H9 (cell line): ENCODE data around the gene TBX3. TPM values are rescaled to one million over a fixed set of nuclear protein-coding genes. Genes with fewer than 3 reads are reported as not detected.

Experiments used
- DNase-seq: peaks from one replicate; pipeline ENCODE4 v3.0.0-alpha.2; 2017
- H2AFZ ChIP-seq: one replicate; pipeline ENCODE4 v1.6.1; 2013; ENCODE audit warnings: mild to moderate bottlenecking, low read length, control low read depth, moderate library complexity
- H2AK5ac ChIP-seq: 2 replicates; pipeline ENCODE4 v1.6.1; 2013; ENCODE audit warnings: low read length, control low read depth, mixed read lengths; ENCODE audit not compliant: insufficient read length
- H2BK120ac ChIP-seq: one replicate; pipeline ENCODE4 v1.6.1; 2013; ENCODE audit warnings: low read depth, mild to moderate bottlenecking, low read length, control low read depth, inconsistent platforms; ENCODE audit not compliant: poor library complexity, severe bottlenecking
- H2BK12ac ChIP-seq: 2 replicates; pipeline ENCODE4 v1.6.1; 2013; ENCODE audit warnings: low read length, control low read depth, mixed read lengths, low read depth; ENCODE audit not compliant: insufficient read length
- H2BK15ac ChIP-seq: 2 replicates; pipeline ENCODE4 v1.6.1; 2013; ENCODE audit warnings: low read depth, low read length, control low read depth
- H2BK20ac ChIP-seq: one replicate; pipeline ENCODE4 v1.6.1; 2013; ENCODE audit warnings: low read depth, mild to moderate bottlenecking, low read length, control low read depth, inconsistent platforms; ENCODE audit not compliant: poor library complexity, severe bottlenecking
- H2BK5ac ChIP-seq: 2 replicates; pipeline ENCODE4 v1.6.1; 2013; ENCODE audit warnings: low read length, control low read depth, mixed read lengths; ENCODE audit not compliant: insufficient read length
- H3K14ac ChIP-seq: 2 replicates; pipeline ENCODE4 v1.6.1; 2013; ENCODE audit warnings: low read length, control low read depth; ENCODE audit not compliant: insufficient read depth
- H3K18ac ChIP-seq: 2 replicates; pipeline ENCODE4 v1.6.1; 2013; ENCODE audit warnings: low read depth, mild to moderate bottlenecking, mixed read lengths, low read length, control low read depth; ENCODE audit not compliant: insufficient read length
- H3K23ac ChIP-seq: 2 replicates; pipeline ENCODE4 v1.6.1; 2013; ENCODE audit warnings: low read length, control low read depth, mixed read lengths, low read depth; ENCODE audit not compliant: insufficient read length
- H3K23me2 ChIP-seq: 2 replicates; pipeline ENCODE4 v1.6.1; 2013; ENCODE audit warnings: low read depth, mild to moderate bottlenecking, mixed read lengths, low read length, control low read depth; ENCODE audit not compliant: insufficient read length, poor library complexity, severe bottlenecking
- H3K27ac ChIP-seq: 2 replicates; pipeline ENCODE4 v1.5.1; 2013; ENCODE audit warnings: low read length, control low read depth, mixed read lengths, low read depth; ENCODE audit not compliant: insufficient read length
- H3K27me3 ChIP-seq: 2 replicates; pipeline ENCODE4 v1.6.1; 2013; ENCODE audit warnings: low read length, control low read depth, inconsistent platforms; ENCODE audit not compliant: insufficient read depth
- H3K4ac ChIP-seq: 2 replicates; pipeline ENCODE4 v1.6.1; 2013; ENCODE audit warnings: low read depth, mild to moderate bottlenecking, control low read depth, inconsistent platforms, low read length, moderate library complexity
- H3K4me1 ChIP-seq: 2 replicates; pipeline ENCODE4 v1.6.1; 2013; ENCODE audit warnings: low read length, control low read depth, inconsistent platforms; ENCODE audit not compliant: insufficient read depth
- H3K4me2 ChIP-seq: 2 replicates; pipeline ENCODE4 v1.6.1; 2013; ENCODE audit warnings: low read length, control low read depth, mixed read lengths; ENCODE audit not compliant: insufficient read length, insufficient read depth
- H3K56ac ChIP-seq: 2 replicates; pipeline ENCODE4 v1.6.1; 2013; ENCODE audit warnings: low read depth, mild to moderate bottlenecking, mixed read lengths, low read length, control low read depth; ENCODE audit not compliant: insufficient read length
- H3K79me1 ChIP-seq: 2 replicates; pipeline ENCODE4 v1.6.1; 2013; ENCODE audit warnings: low read depth, mild to moderate bottlenecking, moderate library complexity, low read length, control low read depth, inconsistent platforms; ENCODE audit not compliant: insufficient read depth, poor library complexity, severe bottlenecking
- H3K79me2 ChIP-seq: 2 replicates; pipeline ENCODE4 v1.6.1; 2013; ENCODE audit warnings: low read length, control low read depth, inconsistent platforms; ENCODE audit not compliant: insufficient read depth
- H3K9ac ChIP-seq: 2 replicates; pipeline ENCODE4 v1.6.1; 2013; ENCODE audit warnings: low read length, control low read depth, mixed read lengths; ENCODE audit not compliant: insufficient read length; ENCODE audit errors: extremely low read depth
- H3K9me3 ChIP-seq: one replicate; pipeline ENCODE4 v1.6.1; 2013; ENCODE audit warnings: low read depth, low read length, inconsistent platforms; ENCODE audit not compliant: control insufficient read depth
- H3T11ph ChIP-seq: one replicate; pipeline ENCODE4 v1.6.1; 2013; ENCODE audit warnings: mild to moderate bottlenecking, low read length, control low read depth, inconsistent platforms
- H4K20me1 ChIP-seq: one replicate; pipeline ENCODE4 v1.6.1; 2013; ENCODE audit not compliant: control insufficient read depth, insufficient read length, insufficient read depth
- H4K5ac ChIP-seq: 2 replicates; pipeline ENCODE4 v1.6.1; 2013; ENCODE audit warnings: low read depth, mild to moderate bottlenecking, mixed read lengths, low read length, control low read depth; ENCODE audit not compliant: insufficient read length
- H4K8ac ChIP-seq: replicated peaks from 2 replicates; pipeline ENCODE4 v1.6.1; 2013; ENCODE audit warnings: low read length, control low read depth, mixed read lengths, low read depth; ENCODE audit not compliant: insufficient read length
- H4K91ac ChIP-seq: 2 replicates; pipeline ENCODE4 v1.6.1; 2013; ENCODE audit warnings: low read depth, mild to moderate bottlenecking, moderate library complexity, mixed read lengths, low read length, control low read depth; ENCODE audit not compliant: insufficient read length
- H3K27ac Mint-ChIP-seq, 3 experiments: 2 replicates in 2 of 3; 3 replicates in 1 of 3; pipeline ENCODE4 v1.8.0; 2020 to 2021; ENCODE audit warnings: mixed read lengths in 3 of 3, mild to moderate bottlenecking in 1 of 3, moderate library complexity in 1 of 3
- H3K27me3 Mint-ChIP-seq: 2 replicates; pipeline ENCODE4 v1.8.0; 2021; ENCODE audit warnings: low read depth, mild to moderate bottlenecking, moderate library complexity, mixed read lengths
- H3K36me3 Mint-ChIP-seq, 3 experiments: 2 replicates in 2 of 3; 3 replicates in 1 of 3; pipeline ENCODE4 v1.8.0; 2020 to 2021; ENCODE audit warnings: low read depth in 3 of 3, mixed read lengths in 3 of 3; ENCODE audit not compliant: insufficient read depth in 1 of 3
- H3K4me1 Mint-ChIP-seq, 2 experiments: 2 replicates each; pipeline ENCODE4 v1.8.0; 2020; ENCODE audit warnings: mixed read lengths in 2 of 2
- H3K4me3 Mint-ChIP-seq, 2 experiments: 2 replicates in 1 of 2; 3 replicates in 1 of 2; pipeline ENCODE4 v1.8.0; 2020 to 2021; ENCODE audit warnings: mild to moderate bottlenecking in 2 of 2, mixed read lengths in 2 of 2, moderate library complexity in 1 of 2
- H3K9me3 Mint-ChIP-seq, 2 experiments: 2 replicates in 1 of 2; 3 replicates in 1 of 2; pipeline ENCODE4 v1.8.0; 2020; ENCODE audit warnings: mild to moderate bottlenecking in 2 of 2, mixed read lengths in 2 of 2, moderate library complexity in 1 of 2
- WGBS: extraction: QIAGEN DNeasy Blood & Tissue Kit; methylation state at CpG from one replicate; pipeline ENCODE4 v1.1.7; 2013; ENCODE audit warnings: missing lambda C conversion rate, low lambda C conversion rate, mixed read lengths; ENCODE audit not compliant: insufficient read length; ENCODE audit errors: extremely low coverage; 5-methylcytosine and 5-hydroxymethylcytosine counted together
- total RNA-seq: library from RNA; stranded (reverse); gene quantifications from 2 replicates; pipeline ENCODE4 v1.2.1, GENCODE V29; 2021
- TF ChIP-seq, protein P1 (sequence below): fragments of 200-600 bp; sonication (generic); conservative IDR thresholded peaks from 3 replicates; pipeline ENCODE4 v1.8.0; 2021; ENCODE audit warnings: antibody characterized with exemption, mild to moderate bottlenecking

TBX3 gene
- total RNA-seq, 1 experiment from 2014 or later: 0.04 TPM

DNA sequence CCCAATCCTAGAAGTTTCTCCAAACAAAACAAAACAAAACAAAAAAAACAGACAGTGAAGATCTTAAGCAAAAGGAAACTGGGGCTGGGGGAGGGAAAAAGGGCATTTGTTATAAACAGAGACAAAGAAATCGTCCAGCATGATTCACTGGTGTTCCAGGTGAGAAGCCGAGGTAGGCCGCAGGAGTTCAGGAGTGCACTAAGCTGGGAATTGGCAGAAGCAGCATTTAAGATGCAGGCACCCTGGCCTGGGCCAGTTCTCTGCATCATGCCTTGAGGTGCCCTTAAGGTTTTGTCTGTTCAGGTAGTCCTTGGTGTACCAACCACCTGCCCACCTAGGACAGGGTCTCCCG lies 11.2 kb downstream of the TBX3 start:
- WGBS: no CpG with 5 or more reads among the region's 4 CpGs
- Histone ChIP-seq H3K79me2 (no peaks in the 10 kb centered on the region), H2AK5ac (no peak overlapping the region), H3T11ph (no peak overlapping the region), H2BK120ac (no peak overlapping the region), H2BK15ac (no peak overlapping the region), H4K5ac (no peak overlapping the region), H2BK5ac (no peak overlapping the region), H3K9me3 (no peaks in the 10 kb centered on the region), H3K18ac (no peak overlapping the region), H3K9ac (no peak overlapping the region), H4K20me1 (no peaks in the 10 kb centered on the region), H2AFZ (no peak overlapping the region), H4K8ac (no peak overlapping the region), H2BK20ac (no peak overlapping the region), H3K27me3 (peaks cover 86% of the 10 kb centered on the region), H3K79me1 (no peaks in the 10 kb centered on the region), H3K4ac (no peak overlapping the region), H4K91ac (no peak overlapping the region), H3K23ac (no peak overlapping the region), H3K14ac (no peak overlapping the region), H3K23me2 (peaks cover 7% of the 10 kb centered on the region), H2BK12ac (no peak overlapping the region), H3K56ac (no peak overlapping the region), H3K27ac (no peak overlapping the region), H3K4me2 (no peak overlapping the region), H3K4me1 (peaks cover 15% of the 10 kb centered on the region)
- Mint-ChIP-seq H3K36me3 (no peaks in the 10 kb centered on the region; a peak in 1 of 7 replicates), H3K27ac (no peak overlapping the region), H3K9me3 (peaks cover 0 to 12% of the 10 kb centered on the region in 2 experiments; a peak in 3 of 5 replicates), H3K4me3 (no peak overlapping the region), H3K4me1 (peaks cover 27 to 68% of the 10 kb centered on the region in 2 experiments), H3K27me3 (peaks cover 100% of the 10 kb centered on the region)
- DNase-seq: no peak
- TF ChIP-seq, protein P1, sequence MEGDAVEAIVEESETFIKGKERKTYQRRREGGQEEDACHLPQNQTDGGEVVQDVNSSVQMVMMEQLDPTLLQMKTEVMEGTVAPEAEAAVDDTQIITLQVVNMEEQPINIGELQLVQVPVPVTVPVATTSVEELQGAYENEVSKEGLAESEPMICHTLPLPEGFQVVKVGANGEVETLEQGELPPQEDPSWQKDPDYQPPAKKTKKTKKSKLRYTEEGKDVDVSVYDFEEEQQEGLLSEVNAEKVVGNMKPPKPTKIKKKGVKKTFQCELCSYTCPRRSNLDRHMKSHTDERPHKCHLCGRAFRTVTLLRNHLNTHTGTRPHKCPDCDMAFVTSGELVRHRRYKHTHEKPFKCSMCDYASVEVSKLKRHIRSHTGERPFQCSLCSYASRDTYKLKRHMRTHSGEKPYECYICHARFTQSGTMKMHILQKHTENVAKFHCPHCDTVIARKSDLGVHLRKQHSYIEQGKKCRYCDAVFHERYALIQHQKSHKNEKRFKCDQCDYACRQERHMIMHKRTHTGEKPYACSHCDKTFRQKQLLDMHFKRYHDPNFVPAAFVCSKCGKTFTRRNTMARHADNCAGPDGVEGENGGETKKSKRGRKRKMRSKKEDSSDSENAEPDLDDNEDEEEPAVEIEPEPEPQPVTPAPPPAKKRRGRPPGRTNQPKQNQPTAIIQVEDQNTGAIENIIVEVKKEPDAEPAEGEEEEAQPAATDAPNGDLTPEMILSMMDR: no peak
